ENCODE measurements around the gene DGCR6. TPM values are rescaled to one million over a fixed set of nuclear protein-coding genes. Genes with fewer than 3 reads are reported as not detected.
"Not testable (repeated sequence)": the region's sequence is repeated elsewhere in the genome, so short reads cannot be mapped to it uniquely, and the experiment has no call there.

DGCR6 gene
- 1 to 10 TPM in 3 of 4 donors, not detected in 1; 2.5 to 6.3 (median 4.5) TPM for total RNA-seq

DNA sequence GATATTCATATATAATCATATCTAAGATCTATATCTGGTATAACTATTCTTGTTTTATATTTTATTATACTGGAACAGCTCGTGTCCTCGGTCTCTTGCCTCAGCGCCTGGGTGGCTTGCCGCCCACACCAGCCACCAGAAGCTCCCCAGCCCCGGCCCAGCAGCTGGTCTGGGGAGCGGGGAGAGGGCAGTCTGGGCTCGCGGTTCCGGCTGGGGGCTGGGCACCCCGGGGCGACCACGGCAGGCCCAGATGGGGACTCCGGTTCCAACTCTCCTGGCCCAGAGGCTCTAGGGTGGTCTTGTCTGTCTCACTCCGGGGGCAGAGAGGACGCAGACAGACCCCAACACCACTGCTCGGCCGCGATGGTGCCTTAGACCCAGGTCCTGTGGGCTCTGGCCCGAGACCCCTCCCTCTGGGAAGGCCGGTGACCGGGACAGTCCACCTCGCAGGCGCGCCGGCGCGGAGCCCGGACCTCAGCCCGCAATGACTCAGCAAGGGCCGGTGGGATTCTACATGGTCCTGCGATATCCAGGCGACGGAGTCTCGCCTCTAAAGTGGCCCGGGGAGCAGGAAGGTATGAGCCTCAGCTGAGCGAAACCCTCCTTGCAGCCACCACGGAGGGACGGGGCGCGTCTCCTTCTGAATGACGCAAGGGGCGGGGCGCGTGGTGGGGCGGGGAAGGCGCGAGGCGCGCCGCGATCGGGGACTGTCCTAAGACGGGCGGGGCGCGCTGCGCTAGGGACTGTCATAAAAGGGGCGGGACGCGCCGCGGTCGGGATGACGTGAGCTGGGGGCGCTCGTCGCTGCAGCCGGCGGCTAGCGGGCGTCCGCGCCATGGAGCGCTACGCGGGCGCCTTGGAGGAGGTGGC, at the start of gene DGCR6:
DGCR6 (plus strand) TSS at position 781 of the 870 bp plus-strand sequence; CDS start at position 836, 55 bp downstream.
- Histone ChIP-seq H3K27me3 (no peaks in the 10 kb centered on the region), H3K4me1 (no peaks in the 10 kb centered on the region), H3K36me3 (no peaks in the 10 kb centered on the region), H3K27ac (no peak within 1 kb of the TSS), H3K9me3 (no peaks in the 10 kb centered on the region), H3K4me3 (no peak within 1 kb of the TSS)
- DNase-seq: peak in 1 of 3 donors; percentile 34
- TF ChIP-seq, protein P1, sequence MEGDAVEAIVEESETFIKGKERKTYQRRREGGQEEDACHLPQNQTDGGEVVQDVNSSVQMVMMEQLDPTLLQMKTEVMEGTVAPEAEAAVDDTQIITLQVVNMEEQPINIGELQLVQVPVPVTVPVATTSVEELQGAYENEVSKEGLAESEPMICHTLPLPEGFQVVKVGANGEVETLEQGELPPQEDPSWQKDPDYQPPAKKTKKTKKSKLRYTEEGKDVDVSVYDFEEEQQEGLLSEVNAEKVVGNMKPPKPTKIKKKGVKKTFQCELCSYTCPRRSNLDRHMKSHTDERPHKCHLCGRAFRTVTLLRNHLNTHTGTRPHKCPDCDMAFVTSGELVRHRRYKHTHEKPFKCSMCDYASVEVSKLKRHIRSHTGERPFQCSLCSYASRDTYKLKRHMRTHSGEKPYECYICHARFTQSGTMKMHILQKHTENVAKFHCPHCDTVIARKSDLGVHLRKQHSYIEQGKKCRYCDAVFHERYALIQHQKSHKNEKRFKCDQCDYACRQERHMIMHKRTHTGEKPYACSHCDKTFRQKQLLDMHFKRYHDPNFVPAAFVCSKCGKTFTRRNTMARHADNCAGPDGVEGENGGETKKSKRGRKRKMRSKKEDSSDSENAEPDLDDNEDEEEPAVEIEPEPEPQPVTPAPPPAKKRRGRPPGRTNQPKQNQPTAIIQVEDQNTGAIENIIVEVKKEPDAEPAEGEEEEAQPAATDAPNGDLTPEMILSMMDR (IDR thresholded peaks at IDR 0.05): no peak
- TF ChIP-seq POLR2A (IDR thresholded peaks at IDR 0.05): no peak

DNA sequence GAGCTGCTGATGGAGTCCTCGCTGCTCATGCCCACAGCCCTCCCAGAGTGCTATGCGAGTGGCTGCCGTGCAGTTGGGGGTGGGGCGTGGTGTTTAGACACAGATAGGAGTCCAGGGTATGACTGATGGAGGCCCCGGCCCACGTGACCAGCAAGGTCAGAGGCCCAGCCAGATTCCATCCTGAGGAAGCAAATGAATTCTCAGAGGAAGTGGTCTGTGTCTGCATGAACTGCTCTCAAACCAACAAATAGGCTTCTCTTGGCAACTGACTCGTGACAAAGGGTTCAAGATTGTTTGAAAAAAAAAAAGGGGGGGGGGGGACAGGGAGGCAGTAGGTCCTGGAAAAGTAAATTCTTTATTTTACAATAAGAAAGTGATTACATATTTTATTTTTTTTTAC, 46.8 kb upstream of the DGCR6 start:
- not testable (repeated sequence) for H3K27ac ChIP-seq, H3K4me1 ChIP-seq, H3K9me3 ChIP-seq, H3K36me3 ChIP-seq, H3K27me3 ChIP-seq, DNase-seq, H3K4me3 ChIP-seq

DNA sequence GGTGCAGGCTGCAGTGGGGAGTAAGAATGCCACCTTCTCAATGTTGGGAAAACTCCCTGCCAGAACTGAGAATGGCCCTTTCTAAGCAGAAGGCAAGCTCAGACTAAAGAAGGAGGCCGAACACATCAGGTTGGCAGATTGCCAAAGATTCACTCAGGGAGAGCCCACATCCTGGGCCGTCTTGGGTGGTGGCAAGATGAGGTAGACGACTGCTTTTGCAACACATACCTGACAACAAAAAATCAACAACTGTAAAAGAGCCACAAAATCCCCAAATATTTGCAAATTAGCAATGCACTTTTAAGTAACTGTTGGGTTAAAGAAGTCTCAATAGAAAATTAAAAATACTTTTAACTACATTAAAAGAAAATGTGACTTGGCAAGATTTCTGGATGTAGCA, 24.9 kb upstream of the DGCR6 start:
- DNase-seq: peak in 2 of 3 donors; percentile 27 to 69
- H3K27me3 ChIP-seq, H3K4me3 ChIP-seq, H3K4me1 ChIP-seq, H3K9me3 ChIP-seq, H3K36me3 ChIP-seq, H3K27ac ChIP-seq: not testable (repeated sequence)

DNA sequence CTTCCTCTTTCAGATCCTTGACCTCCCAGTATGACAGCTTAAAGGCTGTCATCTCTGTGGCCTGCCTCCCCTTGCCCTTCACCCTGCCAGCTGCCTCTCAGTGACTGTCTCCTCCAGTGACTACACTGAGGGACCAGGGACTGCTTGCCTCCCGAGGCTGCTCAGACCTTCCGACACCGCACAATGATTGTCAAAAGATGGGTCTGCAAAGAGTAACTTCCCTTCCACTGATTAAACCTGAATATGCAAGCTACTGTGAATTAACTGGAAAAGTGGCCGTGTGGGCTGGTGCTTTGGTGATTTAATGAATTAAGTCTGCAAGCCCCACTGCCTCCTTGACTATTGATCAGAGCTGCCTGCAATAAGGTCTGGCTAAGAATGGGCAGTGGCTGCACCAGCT, 21.7 kb upstream of the DGCR6 start:
- H3K4me1 ChIP-seq, H3K9me3 ChIP-seq, H3K4me3 ChIP-seq, H3K27me3 ChIP-seq, DNase-seq, H3K27ac ChIP-seq, H3K36me3 ChIP-seq: not testable (repeated sequence)

DNA sequence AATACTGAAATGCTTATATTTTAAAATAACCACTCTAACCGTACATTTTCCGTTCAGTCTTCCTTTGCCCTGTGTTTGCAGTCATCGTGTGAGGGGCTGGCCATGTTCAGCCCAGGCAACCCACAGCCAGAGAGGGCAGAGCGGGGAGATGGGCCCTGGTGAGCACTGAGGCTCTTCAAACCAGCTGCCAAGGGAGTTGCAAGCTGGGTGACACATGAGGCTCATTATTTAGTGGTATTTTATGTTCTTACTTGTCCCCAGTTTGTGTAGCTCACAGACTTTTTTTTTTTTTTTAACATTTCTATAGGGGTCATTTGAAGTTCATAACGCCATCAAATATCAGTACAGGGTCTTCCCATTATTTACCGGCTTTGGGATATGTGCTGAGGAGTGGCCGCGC, 18.0 kb upstream of the DGCR6 start:
- no peak overlapping the region for H3K27ac ChIP-seq
- H3K36me3 ChIP-seq: no peaks in the 10 kb centered on the region
- H3K27me3 ChIP-seq: no peaks in the 10 kb centered on the region
- no peaks in the 10 kb centered on the region for H3K4me1 ChIP-seq
- no peak overlapping the region for H3K4me3 ChIP-seq
- H3K9me3 ChIP-seq: no peaks in the 10 kb centered on the region
- no peak for TF ChIP-seq POLR2A (IDR thresholded peaks at IDR 0.05)
- TF ChIP-seq, protein P1 (IDR thresholded peaks at IDR 0.05): no peak
- no peak for DNase-seq

DNA sequence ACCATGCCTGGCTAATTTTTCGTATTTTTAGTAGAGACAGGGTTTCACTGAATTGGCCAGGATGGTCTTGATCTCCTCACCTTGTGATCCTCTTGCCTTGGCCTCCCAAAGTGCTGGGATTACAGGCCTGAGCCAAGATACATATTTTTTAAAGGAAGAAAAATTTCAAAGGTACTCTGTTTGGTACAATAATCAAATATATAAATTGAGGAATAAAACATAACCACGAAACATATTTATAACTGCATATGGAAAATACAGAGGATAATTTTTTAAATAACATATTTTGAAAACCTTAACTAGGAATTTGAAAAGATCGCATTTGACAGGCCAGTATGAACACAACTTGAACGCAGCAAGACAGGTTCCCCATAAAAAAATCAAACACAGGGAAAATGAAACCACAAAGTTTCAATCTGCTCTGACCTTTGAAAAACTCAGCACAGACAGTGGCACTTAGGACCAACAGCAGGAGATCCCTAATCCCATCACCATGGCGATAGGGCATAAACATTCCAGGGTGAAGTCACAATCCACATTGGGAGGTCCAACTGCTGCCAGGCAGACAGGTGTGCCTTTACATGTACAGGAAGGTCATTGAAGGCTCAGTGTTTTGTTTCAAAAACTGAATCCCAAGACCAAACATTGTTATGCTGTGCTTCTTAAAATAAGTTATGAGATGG, 15.5 kb upstream of the DGCR6 start:
- H3K27me3 ChIP-seq, H3K27ac ChIP-seq, H3K36me3 ChIP-seq, H3K9me3 ChIP-seq, H3K4me1 ChIP-seq, H3K4me3 ChIP-seq, DNase-seq: not testable (repeated sequence)

DNA sequence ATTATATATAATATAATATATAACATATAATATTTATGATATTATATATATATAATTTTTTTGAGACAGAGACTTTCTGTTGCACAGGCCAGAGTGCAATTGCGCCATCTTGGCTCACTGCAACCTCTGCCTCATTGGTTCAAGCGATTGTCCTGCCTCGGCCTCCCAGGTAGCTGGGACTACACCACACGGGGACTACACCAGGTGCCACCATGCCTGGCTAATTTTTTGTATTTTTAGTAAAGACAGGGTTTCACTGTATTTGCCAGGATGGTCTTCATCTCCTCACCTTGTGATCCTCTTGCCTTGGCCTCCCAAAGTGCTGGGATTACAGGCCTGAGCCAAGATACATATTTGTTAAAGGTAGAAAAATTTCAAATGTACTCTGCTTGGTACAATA, 12.3 kb upstream of the DGCR6 start:
- not testable (repeated sequence) for H3K4me1 ChIP-seq, DNase-seq, H3K36me3 ChIP-seq, H3K27ac ChIP-seq, H3K27me3 ChIP-seq, H3K9me3 ChIP-seq, H3K4me3 ChIP-seq

DNA sequence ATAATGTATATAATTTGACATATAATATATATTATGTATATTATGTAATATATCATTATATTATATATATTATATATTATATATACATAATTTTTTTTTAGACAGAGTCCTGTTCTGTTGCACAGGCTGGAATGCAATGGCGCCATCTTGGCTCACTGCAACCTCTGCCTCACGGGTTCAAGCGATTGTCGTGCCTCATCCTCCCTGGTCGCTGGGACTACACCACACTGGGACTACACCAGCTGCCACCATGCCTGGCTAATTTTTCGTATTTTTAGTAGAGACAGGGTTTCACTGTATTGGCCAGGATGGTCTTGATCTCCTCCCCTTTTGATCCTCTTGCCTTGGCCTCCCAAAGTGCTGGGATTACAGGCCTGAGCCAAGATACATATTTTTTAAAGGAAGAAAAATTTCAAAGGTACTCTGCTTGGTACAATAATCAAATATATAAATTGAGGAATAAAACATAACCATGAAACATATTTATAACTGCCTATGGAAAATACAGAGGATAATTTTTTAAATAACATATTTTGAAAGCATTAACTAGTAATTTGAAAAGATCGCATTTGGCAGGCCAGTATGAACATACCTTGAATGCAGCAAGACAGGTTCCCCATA, 10.0 kb upstream of the DGCR6 start:
- H3K36me3 ChIP-seq, H3K27ac ChIP-seq, H3K27me3 ChIP-seq, H3K4me1 ChIP-seq, H3K4me3 ChIP-seq, H3K9me3 ChIP-seq: not testable (repeated sequence)
- peak in 1 of 3 donors; percentile 13 for DNase-seq

DNA sequence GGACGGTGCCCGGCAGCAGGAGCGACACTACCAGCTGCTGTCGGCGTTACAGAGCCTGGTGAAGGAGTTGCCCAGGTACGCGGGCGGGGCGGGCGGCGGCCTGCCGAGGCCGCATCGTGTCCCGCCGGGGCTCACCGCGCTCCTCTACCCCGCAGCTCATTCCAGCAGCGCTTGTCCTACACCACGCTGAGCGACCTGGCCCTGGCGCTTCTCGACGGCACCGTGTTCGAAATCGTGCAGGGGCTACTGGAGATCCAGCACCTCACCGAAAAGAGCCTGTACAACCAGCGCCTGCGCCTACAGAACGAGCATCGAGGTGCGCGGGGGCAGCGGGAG, 258 bp downstream of the DGCR6 start:
- DNase-seq, H3K27me3 ChIP-seq, H3K4me1 ChIP-seq, H3K4me3 ChIP-seq, H3K36me3 ChIP-seq, H3K27ac ChIP-seq, H3K9me3 ChIP-seq: not testable (repeated sequence)

Data from Peyer's patch (tissue), 4 donors.